ENCODE results near the gene GIGYF2. TPM values are rescaled to one million over a fixed set of nuclear protein-coding genes. Genes with fewer than 3 reads are reported as not detected.

The GIGYF2 gene
- total RNA-seq, 3 donors from 2014 or later = 44.1 to 53.7 (median 47.4) TPM

- no peaks in the 10 kb centered on the region for H3K9me3 Mint-ChIP-seq
- no peak for DNase-seq
- no peak for ATAC-seq
- H3K27me3 Mint-ChIP-seq (ENCODE audit: low read depth) = no peaks in the 10 kb centered on the region
- no peaks in the 10 kb centered on the region for H3K4me1 Mint-ChIP-seq (ENCODE audit: low read depth)
- no peak overlapping the region for H3K4me3 Mint-ChIP-seq
- peaks cover 60% of the 10 kb centered on the region for H3K36me3 Mint-ChIP-seq (ENCODE audit: insufficient read depth)
Observed at GRCh38 chr2:232791518-232791917, 94.4 kb downstream of the GIGYF2 start.

GRCh38 chr2:232793271-232793670 lies 96.1 kb downstream of the GIGYF2 start:
- Mint-ChIP-seq H3K36me3 (ENCODE audit: insufficient read depth) (peaks cover 57% of the 10 kb centered on the region), H3K9me3 (no peaks in the 10 kb centered on the region), H3K27me3 (ENCODE audit: low read depth) (no peaks in the 10 kb centered on the region), H3K4me1 (ENCODE audit: low read depth) (no peaks in the 10 kb centered on the region), H3K4me3 (no peak overlapping the region)
- no peak for DNase-seq
- no peak for ATAC-seq

DNA sequence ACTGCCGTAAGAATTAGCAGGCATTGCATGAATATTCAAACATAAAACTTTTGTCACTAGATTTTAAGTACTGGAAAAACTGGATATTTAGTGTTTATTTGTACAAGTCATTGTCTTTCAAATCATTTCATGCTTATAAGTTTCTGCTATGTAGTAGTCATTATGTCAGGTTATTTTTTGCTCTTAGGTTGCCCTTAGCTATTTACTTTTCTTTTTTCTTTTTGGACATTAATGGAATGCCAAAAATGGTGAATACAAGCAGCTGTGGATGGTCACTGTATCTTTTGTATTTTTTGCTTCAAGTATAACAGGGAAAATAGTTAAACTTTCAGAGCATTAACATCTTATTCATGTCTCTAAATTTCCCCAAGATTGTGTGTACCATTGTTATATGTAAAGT lies 97.8 kb downstream of the GIGYF2 start:
- Mint-ChIP-seq H3K36me3 (ENCODE audit: insufficient read depth) (peaks cover 56% of the 10 kb centered on the region), H3K9me3 (no peaks in the 10 kb centered on the region), H3K27me3 (ENCODE audit: low read depth) (no peaks in the 10 kb centered on the region), H3K4me1 (ENCODE audit: low read depth) (no peaks in the 10 kb centered on the region), H3K4me3 (no peak overlapping the region)
- no peak for DNase-seq
- ATAC-seq = no peak

GRCh38 chr2:232795920-232796319 lies 98.8 kb downstream of the GIGYF2 start:
- Mint-ChIP-seq H3K4me3 (no peak overlapping the region), H3K4me1 (ENCODE audit: low read depth) (no peaks in the 10 kb centered on the region), H3K27me3 (ENCODE audit: low read depth) (no peaks in the 10 kb centered on the region), H3K36me3 (ENCODE audit: insufficient read depth) (peaks cover 53% of the 10 kb centered on the region), H3K9me3 (no peaks in the 10 kb centered on the region)
- no peak for ATAC-seq
- DNase-seq = no peak

- Mint-ChIP-seq H3K36me3 (ENCODE audit: insufficient read depth) (peaks cover 57% of the 10 kb centered on the region), H3K9me3 (no peaks in the 10 kb centered on the region)
Observed at GRCh38 chr2:232798187-232798586, 101.1 kb downstream of the GIGYF2 start.

DNA sequence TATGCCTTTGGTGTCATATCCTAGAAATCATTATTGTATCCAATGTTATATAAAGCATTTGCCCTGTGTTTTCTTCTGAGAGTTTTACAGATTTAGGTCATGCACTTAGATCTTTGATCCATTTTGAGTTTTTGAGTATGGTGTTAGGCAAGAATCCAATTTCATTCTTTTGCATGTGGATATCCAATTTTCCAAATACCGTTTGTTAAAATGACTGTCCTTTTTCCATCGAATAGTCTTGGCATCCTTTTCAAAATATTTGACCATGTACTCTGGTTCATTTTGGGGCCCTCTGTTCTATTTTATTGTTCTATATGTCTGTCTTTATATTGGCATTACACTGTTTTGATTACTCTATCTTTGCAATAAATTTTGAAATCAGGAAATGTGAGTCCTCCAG lies 103.0 kb downstream of the GIGYF2 start:
- no peak for ATAC-seq
- peaks cover 60% of the 10 kb centered on the region for H3K36me3 Mint-ChIP-seq (ENCODE audit: insufficient read depth)

More at GRCh38 chr2:232798187-232798586, 101.1 kb downstream of the GIGYF2 start:
- Mint-ChIP-seq H3K4me1 (ENCODE audit: low read depth) (no peaks in the 10 kb centered on the region), H3K4me3 (no peak overlapping the region), H3K27me3 (ENCODE audit: low read depth) (no peaks in the 10 kb centered on the region)
- DNase-seq (no peak), ATAC-seq (no peak)

GRCh38 chr2:232802091-232802490 lies 105.0 kb downstream of the GIGYF2 start:
- ATAC-seq = no peak
- Mint-ChIP-seq H3K4me3 (no peak overlapping the region), H3K27me3 (ENCODE audit: low read depth) (no peaks in the 10 kb centered on the region), H3K4me1 (ENCODE audit: low read depth) (no peaks in the 10 kb centered on the region), H3K36me3 (ENCODE audit: insufficient read depth) (peaks cover 55% of the 10 kb centered on the region), H3K9me3 (no peaks in the 10 kb centered on the region)
- DNase-seq = no peak

More for the DNA sequence above, 103.0 kb downstream of the GIGYF2 start:
- no peaks in the 10 kb centered on the region for H3K4me1 Mint-ChIP-seq (ENCODE audit: low read depth)
- no peaks in the 10 kb centered on the region for H3K9me3 Mint-ChIP-seq
- no peak for DNase-seq
- no peak overlapping the region for H3K4me3 Mint-ChIP-seq
- no peaks in the 10 kb centered on the region for H3K27me3 Mint-ChIP-seq (ENCODE audit: low read depth)

DNA sequence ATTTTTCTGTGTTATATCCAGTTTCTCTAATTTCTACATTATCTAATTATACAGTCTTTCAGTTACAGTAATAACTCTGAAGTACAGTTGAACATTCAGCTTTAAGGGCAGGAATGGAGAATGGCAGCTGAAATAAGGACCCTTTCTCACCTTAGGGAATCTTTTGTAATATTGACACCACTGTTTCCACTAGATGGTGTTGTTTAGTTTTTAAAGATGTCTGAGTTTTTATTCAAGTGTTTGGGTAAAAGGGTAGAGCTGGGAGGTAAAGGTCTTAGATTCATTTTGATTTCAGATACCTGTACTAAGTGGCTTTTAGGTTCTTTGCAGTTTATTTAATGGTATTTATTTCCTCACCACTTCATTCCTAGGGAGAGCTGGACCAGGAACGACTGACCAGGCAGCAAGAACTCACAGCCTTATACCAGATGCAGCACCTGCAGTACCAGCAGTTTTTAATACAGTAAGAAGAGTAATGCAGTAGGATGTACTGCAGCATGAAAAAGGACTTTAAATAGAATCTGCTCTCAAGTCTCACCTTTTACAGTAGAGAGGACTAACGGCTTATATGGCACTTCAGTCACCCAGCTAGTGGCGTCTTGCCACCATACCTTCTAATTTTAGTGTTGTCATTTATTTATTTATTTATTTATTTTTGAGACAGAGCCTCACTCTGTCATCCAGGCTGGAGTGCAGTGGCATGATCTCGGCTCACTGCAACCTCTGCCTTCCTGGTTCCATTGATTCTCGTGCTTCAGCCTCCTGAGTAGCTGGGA lies 112.4 kb downstream of the GIGYF2 start:
- Mint-ChIP-seq H3K4me1 (ENCODE audit: low read depth) (no peaks in the 10 kb centered on the region), H3K4me3 (no peak overlapping the region), H3K9me3 (no peaks in the 10 kb centered on the region), H3K27me3 (ENCODE audit: low read depth) (no peaks in the 10 kb centered on the region), H3K36me3 (ENCODE audit: insufficient read depth) (peaks cover 33% of the 10 kb centered on the region)
- DNase-seq (no peak), ATAC-seq (no peak)

GRCh38 chr2:232810444-232810843 lies 113.3 kb downstream of the GIGYF2 start:
- no peaks in the 10 kb centered on the region for H3K27me3 Mint-ChIP-seq (ENCODE audit: low read depth)
- no peaks in the 10 kb centered on the region for H3K9me3 Mint-ChIP-seq
- H3K36me3 Mint-ChIP-seq (ENCODE audit: insufficient read depth) = peaks cover 31% of the 10 kb centered on the region
- no peaks in the 10 kb centered on the region for H3K4me1 Mint-ChIP-seq (ENCODE audit: low read depth)
- DNase-seq (no peak), ATAC-seq (no peak)
- H3K4me3 Mint-ChIP-seq = no peak overlapping the region

- no peaks in the 10 kb centered on the region for H3K9me3 Mint-ChIP-seq
- H3K4me1 Mint-ChIP-seq (ENCODE audit: low read depth) = no peaks in the 10 kb centered on the region
- H3K36me3 Mint-ChIP-seq (ENCODE audit: insufficient read depth) = peaks cover 50% of the 10 kb centered on the region
- ATAC-seq (no peak), DNase-seq (no peak)
- no peak overlapping the region for H3K4me3 Mint-ChIP-seq
- no peaks in the 10 kb centered on the region for H3K27me3 Mint-ChIP-seq (ENCODE audit: low read depth)
Observed at GRCh38 chr2:232815569-232815968, 118.4 kb downstream of the GIGYF2 start.

GRCh38 chr2:232816657-232817056 lies 119.5 kb downstream of the GIGYF2 start:
- no peak overlapping the region for H3K4me3 Mint-ChIP-seq
- H3K9me3 Mint-ChIP-seq = no peaks in the 10 kb centered on the region
- peaks cover 52% of the 10 kb centered on the region for H3K36me3 Mint-ChIP-seq (ENCODE audit: insufficient read depth)
- ATAC-seq (no peak), DNase-seq (no peak)
- H3K4me1 Mint-ChIP-seq (ENCODE audit: low read depth) = no peaks in the 10 kb centered on the region
- H3K27me3 Mint-ChIP-seq (ENCODE audit: low read depth) = no peaks in the 10 kb centered on the region

DNA sequence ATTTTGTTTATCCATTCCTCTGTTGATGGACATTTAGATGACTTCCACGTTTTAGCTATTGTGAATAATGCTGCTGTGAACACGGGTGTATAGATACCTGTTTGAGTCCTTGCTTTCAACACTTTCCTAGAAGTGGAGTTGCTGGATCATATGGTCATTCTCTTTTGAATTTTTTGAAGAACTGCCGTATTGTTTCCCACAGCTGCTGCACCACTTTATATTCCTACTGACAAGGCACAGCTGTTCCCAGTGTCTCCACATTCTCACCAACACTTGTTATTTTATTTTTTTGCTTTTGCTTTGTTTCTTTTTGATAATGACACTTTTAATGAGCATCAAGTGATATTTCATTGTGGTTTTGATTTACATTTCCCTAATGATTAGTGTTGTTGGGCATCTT lies 120.6 kb downstream of the GIGYF2 start:
- Mint-ChIP-seq H3K36me3 (ENCODE audit: insufficient read depth) (peaks cover 48% of the 10 kb centered on the region), H3K27me3 (ENCODE audit: low read depth) (no peaks in the 10 kb centered on the region), H3K4me3 (no peak overlapping the region), H3K9me3 (no peaks in the 10 kb centered on the region), H3K4me1 (ENCODE audit: low read depth) (no peaks in the 10 kb centered on the region)
- ATAC-seq = no peak
- DNase-seq = no peak

DNA sequence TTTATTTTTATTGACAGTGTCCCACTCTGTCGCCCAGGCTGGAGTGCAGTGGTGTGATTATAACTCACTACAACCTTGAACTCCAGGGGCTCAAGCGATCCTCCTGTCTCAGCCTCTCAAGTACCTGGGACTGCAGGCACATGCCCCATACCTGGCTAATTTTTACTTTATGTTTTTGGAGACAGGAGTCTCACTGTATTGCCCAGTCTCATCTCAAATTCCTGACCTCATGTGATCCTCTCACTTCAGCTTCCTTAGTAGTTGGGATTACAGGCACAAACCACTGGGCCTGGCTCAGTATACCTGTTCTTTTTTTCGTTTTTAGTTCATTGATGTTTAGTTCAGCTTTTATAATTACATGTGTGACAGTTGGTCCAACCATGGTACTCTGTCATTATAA lies 132.9 kb downstream of the GIGYF2 start:
- Mint-ChIP-seq H3K9me3 (peaks cover 4% of the 10 kb centered on the region), H3K36me3 (ENCODE audit: insufficient read depth) (peaks cover 58% of the 10 kb centered on the region), H3K27me3 (ENCODE audit: low read depth) (no peaks in the 10 kb centered on the region), H3K4me3 (no peak overlapping the region), H3K4me1 (ENCODE audit: low read depth) (peaks cover 6% of the 10 kb centered on the region)
- ATAC-seq (no peak), DNase-seq (no peak)

- Mint-ChIP-seq H3K36me3 (ENCODE audit: insufficient read depth) (peaks cover 53% of the 10 kb centered on the region), H3K4me3 (no peak overlapping the region), H3K27me3 (ENCODE audit: low read depth) (no peaks in the 10 kb centered on the region), H3K4me1 (ENCODE audit: low read depth) (peaks cover 6% of the 10 kb centered on the region), H3K9me3 (no peaks in the 10 kb centered on the region)
- DNase-seq = no peak
- no peak for ATAC-seq
Observed at GRCh38 chr2:232831496-232831895, 134.4 kb downstream of the GIGYF2 start.

DNA sequence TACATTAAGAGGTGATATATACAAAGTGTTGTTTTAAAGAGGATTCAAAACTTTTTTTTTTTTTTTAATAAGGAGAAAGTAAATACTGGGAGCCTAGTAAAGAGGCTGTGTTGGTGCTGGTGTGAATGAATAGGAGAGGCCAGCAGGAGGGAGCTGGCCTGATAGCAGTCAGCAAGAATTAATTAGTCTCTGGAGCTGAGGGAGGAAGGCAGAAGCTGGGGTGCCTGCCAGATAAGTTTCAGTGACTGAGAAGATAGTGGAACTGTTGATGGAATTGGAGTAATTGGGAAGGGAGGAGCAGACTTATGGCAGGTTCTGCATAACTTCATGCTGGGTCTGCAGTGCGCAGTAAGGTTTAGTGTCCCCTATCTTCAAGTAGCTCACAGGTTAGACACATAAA lies 136.7 kb downstream of the GIGYF2 start:
- no peaks in the 10 kb centered on the region for H3K9me3 Mint-ChIP-seq
- ATAC-seq (no peak), DNase-seq (no peak)
- H3K27me3 Mint-ChIP-seq (ENCODE audit: low read depth) = no peaks in the 10 kb centered on the region
- peaks cover 50% of the 10 kb centered on the region for H3K36me3 Mint-ChIP-seq (ENCODE audit: insufficient read depth)
- H3K4me3 Mint-ChIP-seq = no peak overlapping the region
- peaks cover 23% of the 10 kb centered on the region for H3K4me1 Mint-ChIP-seq (ENCODE audit: low read depth)
